Heart left ventricle (tissue), 13 donors: Measurements from ENCODE around the gene BAZ2B.

Experiments
- CTCF ChIP-seq, 12 donors: fragments of 200-600 bp; sonication (generic) in 4 of 12; IDR thresholded peaks; one replicate each; pipeline versions ENCODE4 v1.5.0 to v1.8.0; 2018 to 2022; ENCODE audit warnings: antibody characterized with exemption in 12 of 12, mild to moderate bottlenecking in 5 of 12
- POLR2A ChIP-seq, 2 donors: fragments of 450-650 bp; IDR thresholded peaks; one replicate each; pipeline ENCODE4 v1.6.1; 2017; ENCODE audit warnings: antibody characterized with exemption in 2 of 2, mild to moderate bottlenecking in 2 of 2, moderate library complexity in 2 of 2
- donor health status: ischemic (EF 13 %, LVEDD 7.1; RV severe dilation, severe dysfunction).
- donor health status: DM: no; HTN: yes; CAD: no.
- donor health status: DM: no; HTN: no; CAD: no.
- donor health status: ischemic (EF 25% LVEDD 6.9; RV normal size, moderate dysfunction).
- donor health status: ischemic (EF 25% LVEDD 5.7; RV mildly dilated, moderate dysfunction).
- donor health status: ischemic (EF 35%, LVEDD 5.7; RV mildly dilated, moderate dysfunction).
- donor health status: nonischemic (EF 11% LVEDD 7.7; RV severe dilation, severe dysfunction).
- donor health status: DM: yes; HTN: yes; CAD: no.
- donor health status: PGD.
- donor health status: ischemic (EF 29% LVEDD 5.4; RV normal size, mild dysfunction).
- donor health status: nonischemic (EF 23%, LVEDD 6.1; RV moderate dilation, normal function).

- no peak for TF ChIP-seq CTCF (IDR thresholded peaks at IDR 0.05)
- TF ChIP-seq POLR2A (IDR thresholded peaks at IDR 0.05) = no peak
Observed at GRCh38 chr2:159661286-159661685, 44.9 kb upstream of the BAZ2B start.
